Suprapubic skin (tissue), 4 donors: ENCODE data around the gene R3HCC1L. TPM values are rescaled to one million over a fixed set of nuclear protein-coding genes. Genes with fewer than 3 reads are reported as not detected.

Experiments used
- DNase-seq, 2 donors: peaks; one replicate each; pipeline ENCODE4 v3.0.0-alpha.2; 2019; ENCODE audit warnings: low spot score in 2 of 2
- H3K27ac ChIP-seq: fragments of 200-600 bp; sonication (generic); one replicate; pipeline ENCODE4 v1.5.1; 2019
- H3K27me3 ChIP-seq: fragments of 200-600 bp; sonication (generic); one replicate; pipeline ENCODE4 v1.5.1; 2019
- H3K36me3 ChIP-seq: fragments of 200-600 bp; sonication (generic); one replicate; pipeline ENCODE4 v1.5.1; 2019
- H3K4me1 ChIP-seq: fragments of 200-600 bp; sonication (generic); one replicate; pipeline ENCODE4 v1.5.1; 2019
- H3K4me3 ChIP-seq: fragments of 200-600 bp; sonication (generic); one replicate; pipeline ENCODE4 v1.5.1; 2019; ENCODE audit warnings: mild to moderate bottlenecking
- H3K9me3 ChIP-seq: fragments of 200-600 bp; sonication (generic); one replicate; pipeline ENCODE4 v1.5.1; 2019
- CTCF ChIP-seq, 2 donors: fragments of 200-600 bp in 1 of 2; fragments of 450-650 bp in 1 of 2; sonication (generic) in 1 of 2; IDR thresholded peaks; one replicate each; pipeline ENCODE4 v1.5.1; 2016 to 2019; ENCODE audit warnings: antibody characterized with exemption in 2 of 2, mild to moderate bottlenecking in 1 of 2, moderate library complexity in 1 of 2
- EP300 ChIP-seq: sonication (generic); formaldehyde crosslinking; IDR thresholded peaks from one replicate; pipeline ENCODE4 v1.6.1; 2017; ENCODE audit warnings: antibody characterized with exemption
- POLR2A ChIP-seq, 2 donors: fragments of 450-650 bp; IDR thresholded peaks; one replicate each; pipeline ENCODE4 v1.6.1; 2017; ENCODE audit warnings: antibody characterized with exemption in 2 of 2, mild to moderate bottlenecking in 2 of 2, moderate library complexity in 2 of 2
- POLR2AphosphoS5 ChIP-seq, 3 donors: sonication (generic); formaldehyde crosslinking; IDR thresholded peaks; one replicate each; pipeline ENCODE4 v1.6.1; 2017; ENCODE audit warnings: antibody characterized with exemption in 3 of 3
- WGBS: methylation state at CpG from one replicate; pipeline ENCODE4 v1.1.5; 2018; 5-methylcytosine and 5-hydroxymethylcytosine counted together
- total RNA-seq, 4 donors: library from RNA; depleted of rRNA; stranded (reverse); fragments of >200 nt; gene quantifications; one replicate each; pipeline ENCODE4 v1.1.0, GENCODE V29; 2016

Gene R3HCC1L
- total RNA-seq, 4 donors from 2014 or later, result 7.9 to 17.5 (median 9.7) TPM

GRCh38 chr10:98098247-98098646 is 36.2 kb upstream of the R3HCC1L start:
- DNase-seq, result no peak
- WGBS, result 56% methylated on average over 6 of the region's 6 CpGs
- Histone ChIP-seq H3K9me3 (no peaks in the 10 kb centered on the region), H3K27ac (no peak overlapping the region), H3K4me3 (no peak overlapping the region), H3K36me3 (no peaks in the 10 kb centered on the region), H3K4me1 (no peaks in the 10 kb centered on the region), H3K27me3 (peaks cover 17% of the 10 kb centered on the region)
- TF ChIP-seq POLR2AphosphoS5 (IDR thresholded peaks at IDR 0.05) (no peak), CTCF (IDR thresholded peaks at IDR 0.05) (no peak), POLR2A (IDR thresholded peaks at IDR 0.05) (no peak), EP300 (no peak)

- no peaks in the 10 kb centered on the region for H3K36me3 ChIP-seq
- no peak overlapping the region for H3K27ac ChIP-seq
- no peak overlapping the region for H3K4me3 ChIP-seq
- H3K9me3 ChIP-seq, result no peaks in the 10 kb centered on the region
- 40% methylated on average over 3 of the region's 3 CpGs for WGBS
- DNase-seq, result no peak
- TF ChIP-seq POLR2AphosphoS5 (IDR thresholded peaks at IDR 0.05) (no peak), CTCF (IDR thresholded peaks at IDR 0.05) (no peak), EP300 (no peak), POLR2A (IDR thresholded peaks at IDR 0.05) (no peak)
- peaks cover 12% of the 10 kb centered on the region for H3K27me3 ChIP-seq
- no peaks in the 10 kb centered on the region for H3K4me1 ChIP-seq
Measured at GRCh38 chr10:98100476-98100875, 34.0 kb upstream of the R3HCC1L start.

- 78% methylated on average over 2 of the region's 2 CpGs for WGBS
- no peak for DNase-seq
- no peak for TF ChIP-seq POLR2AphosphoS5 (IDR thresholded peaks at IDR 0.05)
- no peak for TF ChIP-seq CTCF (IDR thresholded peaks at IDR 0.05)
- TF ChIP-seq POLR2A (IDR thresholded peaks at IDR 0.05), result no peak
- TF ChIP-seq EP300, result no peak
Measured at GRCh38 chr10:98101366-98101765, 33.1 kb upstream of the R3HCC1L start.

GRCh38 chr10:98104125-98104524 is 30.3 kb upstream of the R3HCC1L start:
- TF ChIP-seq POLR2A (IDR thresholded peaks at IDR 0.05) (no peak), POLR2AphosphoS5 (IDR thresholded peaks at IDR 0.05) (no peak), EP300 (no peak), CTCF (IDR thresholded peaks at IDR 0.05) (no peak)
- Histone ChIP-seq H3K4me1 (no peaks in the 10 kb centered on the region), H3K9me3 (no peaks in the 10 kb centered on the region), H3K27ac (no peak overlapping the region), H3K36me3 (no peaks in the 10 kb centered on the region), H3K4me3 (no peak overlapping the region), H3K27me3 (peaks cover 8% of the 10 kb centered on the region)
- WGBS, result 73% methylated on average over 3 of the region's 3 CpGs
- DNase-seq, result no peak

More at GRCh38 chr10:98101366-98101765, 33.1 kb upstream of the R3HCC1L start:
- no peaks in the 10 kb centered on the region for H3K36me3 ChIP-seq
- no peak overlapping the region for H3K4me3 ChIP-seq
- H3K27ac ChIP-seq, result no peak overlapping the region
- no peaks in the 10 kb centered on the region for H3K4me1 ChIP-seq
- no peaks in the 10 kb centered on the region for H3K9me3 ChIP-seq
- peaks cover 10% of the 10 kb centered on the region for H3K27me3 ChIP-seq

DNA sequence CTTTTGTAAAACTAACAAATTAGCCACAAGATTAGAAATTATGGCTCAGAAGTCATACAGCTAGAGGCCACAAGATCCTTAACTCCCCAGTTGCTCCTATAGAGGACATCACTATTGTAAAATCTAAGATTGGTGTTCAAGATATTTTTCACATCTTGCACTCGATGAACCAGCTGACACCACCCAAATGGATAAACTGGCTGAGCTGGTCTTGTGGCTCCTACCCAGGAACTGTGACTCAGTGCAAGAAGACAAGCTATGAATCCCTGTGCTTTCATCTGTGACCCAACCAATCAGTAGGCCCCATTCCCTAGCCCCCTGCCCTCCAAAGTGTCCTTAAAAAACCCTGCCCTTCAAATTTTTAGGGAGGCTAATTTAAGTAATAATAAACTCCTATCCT is 27.9 kb upstream of the R3HCC1L start:
- 38% methylated on average over 1 of the region's 1 CpG for WGBS
- H3K9me3 ChIP-seq, result no peaks in the 10 kb centered on the region
- no peak overlapping the region for H3K4me3 ChIP-seq
- H3K36me3 ChIP-seq, result no peaks in the 10 kb centered on the region
- H3K27ac ChIP-seq, result no peak overlapping the region
- no peaks in the 10 kb centered on the region for H3K4me1 ChIP-seq
- DNase-seq, result no peak
- TF ChIP-seq CTCF (IDR thresholded peaks at IDR 0.05) (no peak), POLR2AphosphoS5 (IDR thresholded peaks at IDR 0.05) (no peak)
- H3K27me3 ChIP-seq, result peaks cover 21% of the 10 kb centered on the region
